HG03103 (cell line): ENCODE measurements around the gene UBC.
"Not testable (repeated sequence)": the region's sequence is repeated elsewhere in the genome, so short reads cannot be mapped to it uniquely, and the experiment has no call there.

Experiments used
- ATAC-seq: cut with Tn5 transposase; IDR thresholded peaks from one replicate; pipeline ENCODE4 v1.9.1; 2021; ENCODE audit warnings: low read depth; ENCODE audit not compliant: unreplicated experiment

UBC gene

GRCh38 chr12:124938108-124938507 is 23.7 kb upstream of the UBC start:
- ATAC-seq: no peak

- ATAC-seq: not testable (repeated sequence)
These were observed 17.1 kb upstream of the UBC start for GRCh38 chr12:124931528-124931927.

GRCh38 chr12:124930586-124930985 is 16.1 kb upstream of the UBC start:
- ATAC-seq: no peak

- no peak for ATAC-seq
These were observed 15.4 kb upstream of the UBC start for GRCh38 chr12:124929649-124930419.

GRCh38 chr12:124928912-124929530 is 14.6 kb upstream of the UBC start:
- ATAC-seq: no peak

GRCh38 chr12:124928095-124928911 is 13.9 kb upstream of the UBC start:
- ATAC-seq: peak; percentile 36

- ATAC-seq: peak; percentile 69
These were observed 13.0 kb upstream of the UBC start for GRCh38 chr12:124927201-124928094.

GRCh38 chr12:124925782-124926181 is 11.3 kb upstream of the UBC start:
- ATAC-seq: not testable (repeated sequence)

GRCh38 chr12:124925117-124925516 is 10.7 kb upstream of the UBC start:
- no peak for ATAC-seq

GRCh38 chr12:124923905-124924734 is 9.7 kb upstream of the UBC start:
- no peak for ATAC-seq

GRCh38 chr12:124921200-124922031 is 7.0 kb upstream of the UBC start:
- peak; percentile 36 for ATAC-seq

- no peak for ATAC-seq
These were observed 6.0 kb upstream of the UBC start for GRCh38 chr12:124920353-124920935.

GRCh38 chr12:124919521-124920352 is 5.3 kb upstream of the UBC start:
- ATAC-seq: no peak

GRCh38 chr12:124918622-124918988 is 4.2 kb upstream of the UBC start:
- not testable (repeated sequence) for ATAC-seq

- no peak for ATAC-seq
These were observed 3.6 kb upstream of the UBC start for GRCh38 chr12:124917841-124918621.

GRCh38 chr12:124917135-124917840 is 2.8 kb upstream of the UBC start:
- ATAC-seq: peak; percentile 46
